Spleen (tissue), 11 donors: ENCODE measurements around the gene DRC3. TPM values are rescaled to one million over a fixed set of nuclear protein-coding genes. Genes with fewer than 3 reads are reported as not detected.
A peak's percentile ranks its signal among the peaks of the same experiment; 100 is the strongest.

ENCODE experiments used
- DNase-seq: peaks from one replicate; pipeline ENCODE4 v3.0.0-alpha.2; 2020
- H3K27ac ChIP-seq, 8 donors: fragments of 200-600 bp; sonication (generic) in 7 of 8; 1 replicate in 4 of 8; 2 replicates in 4 of 8; pipeline versions ENCODE4 v1.5.0 to v1.8.0; 2016 to 2021; ENCODE audit warnings: inconsistent platforms in 4 of 8, mild to moderate bottlenecking in 4 of 8, moderate library complexity in 1 of 8
- H3K27me3 ChIP-seq, 7 donors: fragments of 200-600 bp; sonication (generic) in 6 of 7; replicated peaks in 1 of 7; 1 replicate in 4 of 7; 2 replicates in 3 of 7; pipeline versions ENCODE4 v1.5.0 to v1.8.0; 2016 to 2021; ENCODE audit warnings: inconsistent platforms in 3 of 7, mild to moderate bottlenecking in 1 of 7
- H3K36me3 ChIP-seq, 6 donors: fragments of 200-600 bp; sonication (generic) in 5 of 6; 1 replicate in 4 of 6; 2 replicates in 2 of 6; pipeline versions ENCODE4 v1.5.0 to v1.8.0; 2016 to 2021; ENCODE audit warnings: inconsistent platforms in 2 of 6
- H3K4me1 ChIP-seq, 6 donors: fragments of 200-600 bp; sonication (generic) in 5 of 6; 1 replicate in 3 of 6; 2 replicates in 3 of 6; pipeline versions ENCODE4 v1.5.0 to v1.8.0; 2016 to 2021; ENCODE audit warnings: inconsistent platforms in 3 of 6
- H3K4me3 ChIP-seq, 8 donors: fragments of 200-600 bp; sonication (generic) in 7 of 8; 1 replicate in 4 of 8; 2 replicates in 4 of 8; pipeline versions ENCODE4 v1.5.0 to v1.8.0; 2016 to 2021; ENCODE audit warnings: inconsistent platforms in 4 of 8, mild to moderate bottlenecking in 4 of 8, moderate library complexity in 2 of 8
- H3K9me3 ChIP-seq, 8 donors: fragments of 200-600 bp; sonication (generic) in 7 of 8; 1 replicate in 4 of 8; 2 replicates in 4 of 8; pipeline versions ENCODE4 v1.5.0 to v1.8.0; 2016 to 2021; ENCODE audit warnings: inconsistent platforms in 4 of 8
- POLR2A ChIP-seq, 3 donors: fragments of 450-650 bp; IDR thresholded peaks; one replicate each; pipeline ENCODE4 v1.5.1; 2017; ENCODE audit warnings: antibody characterized with exemption in 3 of 3, mild to moderate bottlenecking in 1 of 3
- POLR2AphosphoS5 ChIP-seq, 3 donors: sonication (generic); formaldehyde crosslinking; IDR thresholded peaks; one replicate each; pipeline ENCODE4 v1.5.1; 2017; ENCODE audit warnings: antibody characterized with exemption in 3 of 3
- WGBS, 5 donors: extraction: QIAGEN DNeasy Blood & Tissue Kit in 3 of 5; methylation state at CpG; one replicate each; pipeline versions ENCODE4 v1.1.5 to v1.1.7; 2013 to 2018; 5-methylcytosine and 5-hydroxymethylcytosine counted together
- intact Hi-C: fragments of 100-400 bp; cut with DNase I; formaldehyde crosslinking; loops from one replicate; pipeline ENCODE4 v1.15.0; 2023; ENCODE audit warnings: low total_unique reads
- polyA plus RNA-seq, 3 donors: library from polyadenylated mRNA; stranded (reverse); fragments of 200-250 nt; gene quantifications; one replicate each; pipeline ENCODE4 v1.2.1, GENCODE V29; 2013
- total RNA-seq, 7 donors: library from RNA; depleted of rRNA in 3 of 7; stranded (reverse); fragments of >200 nt in 3 of 7; fragmentation: NEBNext Ultra II Directional in 4 of 7; extraction: Animal tissue kit (Norgen Biotek cat#: 25700) in 4 of 7; gene quantifications; one replicate each; pipeline versions ENCODE4 v1.1.0 to v1.2.1, GENCODE V29; 2016 to 2021
- TF ChIP-seq, protein P1 (sequence below), 11 experiments: fragments of 200-600 bp in 7 of 11; fragments of 450-650 bp in 4 of 11; sonication (generic) in 4 of 11; IDR thresholded peaks in 8 of 11; conservative IDR thresholded peaks in 3 of 11; 1 replicate in 7 of 11; 2 replicates in 4 of 11; pipeline versions ENCODE4 v1.4.0 to v1.8.0; 2016 to 2021; ENCODE audit warnings: antibody characterized with exemption in 11 of 11, inconsistent platforms in 4 of 11, mild to moderate bottlenecking in 1 of 11
- donor health status: healthy with polysubstance abuse.
- donor health status: DM: no; HTN: no; CAD: no; lungs with moderate emphysema.
- donor health status: DM: no; HTN: no; CAD: no.
- donor health status: Bipolar disorder and iron deficiency.
- donor health status: healthy.
- donor health status: DM: no; HTN: no; CAD: no.
- donor health status: DM: yes; HTN: yes; CAD: no.

DRC3 gene
- total and polyA plus RNA-seq, 10 donors = 0.37 to 7.3 (median 2.3) TPM

DNA sequence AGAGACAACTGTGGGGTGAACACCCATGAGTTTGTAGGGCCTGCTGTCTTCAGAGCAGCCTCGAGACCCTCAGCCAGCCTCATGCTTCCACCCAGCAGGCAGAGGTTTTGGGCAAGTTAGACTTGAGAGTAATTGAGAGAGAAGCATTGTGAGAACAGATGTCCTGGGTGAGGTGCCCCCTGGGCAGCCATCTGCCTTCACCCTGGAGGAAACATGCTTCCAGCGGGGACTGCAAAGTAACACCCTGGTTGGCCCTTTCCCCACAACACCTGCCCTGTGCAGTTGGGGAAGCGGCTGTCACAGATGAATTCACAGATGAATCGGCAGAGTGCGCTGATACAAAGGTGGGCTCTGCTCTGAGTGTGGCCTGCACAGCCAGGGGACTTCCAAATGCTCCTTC, 42.9 kb downstream of the DRC3 start:
- TF ChIP-seq, protein P1, sequence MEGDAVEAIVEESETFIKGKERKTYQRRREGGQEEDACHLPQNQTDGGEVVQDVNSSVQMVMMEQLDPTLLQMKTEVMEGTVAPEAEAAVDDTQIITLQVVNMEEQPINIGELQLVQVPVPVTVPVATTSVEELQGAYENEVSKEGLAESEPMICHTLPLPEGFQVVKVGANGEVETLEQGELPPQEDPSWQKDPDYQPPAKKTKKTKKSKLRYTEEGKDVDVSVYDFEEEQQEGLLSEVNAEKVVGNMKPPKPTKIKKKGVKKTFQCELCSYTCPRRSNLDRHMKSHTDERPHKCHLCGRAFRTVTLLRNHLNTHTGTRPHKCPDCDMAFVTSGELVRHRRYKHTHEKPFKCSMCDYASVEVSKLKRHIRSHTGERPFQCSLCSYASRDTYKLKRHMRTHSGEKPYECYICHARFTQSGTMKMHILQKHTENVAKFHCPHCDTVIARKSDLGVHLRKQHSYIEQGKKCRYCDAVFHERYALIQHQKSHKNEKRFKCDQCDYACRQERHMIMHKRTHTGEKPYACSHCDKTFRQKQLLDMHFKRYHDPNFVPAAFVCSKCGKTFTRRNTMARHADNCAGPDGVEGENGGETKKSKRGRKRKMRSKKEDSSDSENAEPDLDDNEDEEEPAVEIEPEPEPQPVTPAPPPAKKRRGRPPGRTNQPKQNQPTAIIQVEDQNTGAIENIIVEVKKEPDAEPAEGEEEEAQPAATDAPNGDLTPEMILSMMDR (IDR thresholded peaks at IDR 0.05 in 8 of 11, conservative IDR thresholded peaks at IDR 0.05 in 3 of 11) = no peak
- Histone ChIP-seq H3K27ac (no peak overlapping the region), H3K4me1 (peaks cover 0 to 6% (median 0%) of the 10 kb centered on the region in 6 donors), H3K36me3 (peaks cover 0 to 92% (median 30%) of the 10 kb centered on the region in 6 donors), H3K27me3 (no peaks in the 10 kb centered on the region), H3K4me3 (no peak overlapping the region), H3K9me3 (no peaks in the 10 kb centered on the region)
- intact Hi-C loops = no loop called here
- 88 to 98% (median 98%) methylated on average over 4 to 5 of the region's 5 CpGs for WGBS, 5 donors
- DNase-seq = no peak

DNA sequence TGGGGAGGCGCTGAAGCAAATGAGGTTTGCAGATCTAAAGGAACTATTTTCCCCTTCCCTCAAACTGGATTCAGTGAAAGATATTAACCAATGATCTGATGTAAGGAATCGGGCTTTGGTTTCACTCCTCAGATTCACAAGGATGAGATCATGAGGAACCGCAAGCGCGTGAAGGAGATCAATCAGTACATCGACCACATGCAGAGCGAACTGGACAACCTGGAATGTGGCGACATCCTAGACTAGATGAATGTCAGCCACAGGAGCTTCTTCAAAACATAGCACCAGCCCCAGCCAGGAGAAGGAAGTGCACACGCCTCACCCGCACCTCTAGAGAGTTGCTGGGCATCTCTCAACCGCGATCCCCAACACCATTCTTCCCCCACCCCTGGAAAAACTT, 43.8 kb downstream of the DRC3 start:
- 85 to 97% (median 97%) methylated on average over 12 of the region's 12 CpGs for WGBS, 5 donors
- Histone ChIP-seq H3K4me3 (no peak overlapping the region), H3K27ac (no peak overlapping the region), H3K4me1 (peaks cover 0 to 6% (median 0%) of the 10 kb centered on the region in 6 donors), H3K9me3 (no peaks in the 10 kb centered on the region), H3K36me3 (peaks cover 0 to 92% (median 35%) of the 10 kb centered on the region in 6 donors), H3K27me3 (no peaks in the 10 kb centered on the region)
- DNase-seq = peak; percentile 5
- intact Hi-C loops = no loop called here
- TF ChIP-seq, protein P1 (IDR thresholded peaks at IDR 0.05 in 8 of 11, conservative IDR thresholded peaks at IDR 0.05 in 3 of 11) = no peak
- TF ChIP-seq POLR2A (IDR thresholded peaks at IDR 0.05) = no peak
- TF ChIP-seq POLR2AphosphoS5 (IDR thresholded peaks at IDR 0.05) = no peak

GRCh38 chr17:18017958-18018357, 45.3 kb downstream of the DRC3 start:
- peaks cover 0 to 6% (median 0%) of the 10 kb centered on the region in 6 donors for H3K4me1 ChIP-seq
- H3K9me3 ChIP-seq = no peaks in the 10 kb centered on the region
- H3K4me3 ChIP-seq = no peak overlapping the region
- DNase-seq = no peak
- H3K27ac ChIP-seq = peak overlapping the region in 4 of 8 donors; percentile 7 to 54 (median 48)
- peaks cover 0 to 95% (median 42%) of the 10 kb centered on the region in 6 donors for H3K36me3 ChIP-seq
- WGBS, 5 donors = 57 to 86% (median 60%) methylated on average over 3 of the region's 3 CpGs
- H3K27me3 ChIP-seq = no peaks in the 10 kb centered on the region
- TF ChIP-seq, protein P1 (IDR thresholded peaks at IDR 0.05 in 8 of 11, conservative IDR thresholded peaks at IDR 0.05 in 3 of 11) = no peak
- TF ChIP-seq POLR2AphosphoS5 (IDR thresholded peaks at IDR 0.05) (no peak), POLR2A (IDR thresholded peaks at IDR 0.05) (no peak)
- intact Hi-C loops = no loop called here

DNA sequence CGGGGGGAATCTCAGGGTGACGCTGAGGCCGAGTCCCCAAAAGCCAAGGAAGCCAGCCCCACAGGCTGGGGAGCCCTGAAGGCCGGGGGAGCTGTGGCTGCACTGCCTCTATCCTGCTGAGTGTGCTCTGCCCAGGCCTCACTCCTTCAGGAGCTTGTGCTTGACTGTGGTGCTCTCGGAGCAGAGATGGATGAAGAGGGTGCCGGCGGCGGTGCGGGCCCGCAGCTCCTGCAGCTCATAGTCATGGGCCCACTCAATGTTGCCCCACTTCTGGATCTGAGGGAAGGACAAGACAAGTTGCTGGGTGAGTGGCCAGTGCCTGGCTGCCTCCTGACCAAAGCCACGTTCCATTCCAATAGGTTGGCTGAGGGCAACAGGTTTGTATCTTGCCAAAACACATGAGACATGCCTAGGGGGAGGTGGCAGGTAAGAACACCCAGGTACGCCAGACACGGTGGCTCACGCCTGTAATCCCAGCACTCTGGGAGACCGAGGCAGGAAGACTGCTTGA, 45.8 kb downstream of the DRC3 start:
- intact Hi-C loops = no loop called here
- H3K4me3 ChIP-seq = no peak overlapping the region
- no peaks in the 10 kb centered on the region for H3K9me3 ChIP-seq
- peak; percentile 50 for DNase-seq
- no peaks in the 10 kb centered on the region for H3K27me3 ChIP-seq
- TF ChIP-seq, protein P1 (IDR thresholded peaks at IDR 0.05 in 8 of 11, conservative IDR thresholded peaks at IDR 0.05 in 3 of 11) = no peak
- TF ChIP-seq POLR2AphosphoS5 (IDR thresholded peaks at IDR 0.05) (no peak), POLR2A (IDR thresholded peaks at IDR 0.05) (no peak)
- peak overlapping the region in 1 of 8 donors; percentile 54 for H3K27ac ChIP-seq
- 91 to 97% (median 93%) methylated on average over 14 to 15 of the region's 15 CpGs for WGBS, 5 donors
- H3K4me1 ChIP-seq = peaks cover 0 to 6% (median 0%) of the 10 kb centered on the region in 6 donors
- H3K36me3 ChIP-seq = peaks cover 0 to 96% (median 43%) of the 10 kb centered on the region in 6 donors
